Ishikawa (cell line): ENCODE data around the gene CPA5.

ENCODE experiments used
- CEBPB ChIP-seq: IDR thresholded peaks from 2 replicates; pipeline ENCODE4 v1.6.1; 2012
- CREB1 ChIP-seq: IDR thresholded peaks from 2 replicates; pipeline ENCODE4 v1.6.1; 2012; ENCODE audit warnings: low read depth
- EGR1 ChIP-seq: IDR thresholded peaks from 2 replicates; pipeline ENCODE4 v1.6.1; 2012
- EP300 ChIP-seq: IDR thresholded peaks from 2 replicates; pipeline ENCODE4 v1.6.1; 2012; ENCODE audit warnings: borderline replicate concordance
- FOXM1 ChIP-seq: IDR thresholded peaks from 2 replicates; pipeline ENCODE4 v1.6.1; 2012; ENCODE audit warnings: low read depth, borderline replicate concordance
- MAX ChIP-seq: IDR thresholded peaks from 2 replicates; pipeline ENCODE4 v1.6.1; 2012
- NFIC ChIP-seq: IDR thresholded peaks from 2 replicates; pipeline ENCODE4 v1.6.1; 2012
- RAD21 ChIP-seq: IDR thresholded peaks from 2 replicates; pipeline ENCODE4 v1.6.1; 2012; ENCODE audit warnings: low read depth
- TAF1 ChIP-seq: IDR thresholded peaks from 2 replicates; pipeline ENCODE4 v1.6.1; 2012; ENCODE audit warnings: low read depth, mild to moderate bottlenecking
- TCF12 ChIP-seq: IDR thresholded peaks from 2 replicates; pipeline ENCODE4 v1.6.1; 2012; ENCODE audit warnings: low read depth
- TEAD4 ChIP-seq: IDR thresholded peaks from 2 replicates; pipeline ENCODE4 v1.6.1; 2012
- YY1 ChIP-seq: IDR thresholded peaks from 2 replicates; pipeline ENCODE4 v1.6.1; 2012; ENCODE audit warnings: low read depth
- ZBTB7A ChIP-seq: IDR thresholded peaks from 2 replicates; pipeline ENCODE4 v1.6.1; 2012; ENCODE audit warnings: low read depth
- TF ChIP-seq, protein P1 (sequence below): IDR thresholded peaks from 2 replicates; pipeline ENCODE4 v1.6.1; 2012
- TF ChIP-seq, protein P2 (sequence below): IDR thresholded peaks from 2 replicates; pipeline ENCODE4 v1.6.1; 2012; ENCODE audit warnings: low read depth, mild to moderate bottlenecking

Gene CPA5

DNA sequence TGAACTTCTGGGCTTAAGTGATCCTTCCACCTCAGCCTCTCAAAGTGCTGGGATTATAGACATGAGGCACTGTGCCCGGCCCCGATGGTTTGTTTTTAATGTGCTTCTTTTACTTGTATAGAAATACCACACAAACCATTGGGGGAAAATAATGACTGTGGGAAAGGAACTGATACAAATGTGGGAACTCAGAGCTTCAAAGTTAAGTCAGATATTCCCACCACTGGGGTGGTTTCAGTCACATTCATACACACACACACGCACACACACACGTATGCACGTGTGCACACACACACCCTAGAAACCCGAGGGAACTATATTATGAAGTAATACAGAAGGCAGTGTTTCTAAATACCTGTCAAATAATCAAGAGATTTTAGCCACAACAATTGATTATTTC lies 34.6 kb upstream of the CPA5 start:
- TF ChIP-seq RAD21 (no peak), EGR1 (no peak), NFIC (no peak), CREB1 (no peak), TCF12 (no peak), TEAD4 (no peak), ZBTB7A (no peak), TAF1 (no peak), YY1 (no peak), EP300 (no peak), CEBPB (no peak), FOXM1 (no peak), MAX (no peak)
- TF ChIP-seq, protein P1, sequence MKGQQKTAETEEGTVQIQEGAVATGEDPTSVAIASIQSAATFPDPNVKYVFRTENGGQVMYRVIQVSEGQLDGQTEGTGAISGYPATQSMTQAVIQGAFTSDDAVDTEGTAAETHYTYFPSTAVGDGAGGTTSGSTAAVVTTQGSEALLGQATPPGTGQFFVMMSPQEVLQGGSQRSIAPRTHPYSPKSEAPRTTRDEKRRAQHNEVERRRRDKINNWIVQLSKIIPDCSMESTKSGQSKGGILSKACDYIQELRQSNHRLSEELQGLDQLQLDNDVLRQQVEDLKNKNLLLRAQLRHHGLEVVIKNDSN = no peak
- TF ChIP-seq, protein P2, sequence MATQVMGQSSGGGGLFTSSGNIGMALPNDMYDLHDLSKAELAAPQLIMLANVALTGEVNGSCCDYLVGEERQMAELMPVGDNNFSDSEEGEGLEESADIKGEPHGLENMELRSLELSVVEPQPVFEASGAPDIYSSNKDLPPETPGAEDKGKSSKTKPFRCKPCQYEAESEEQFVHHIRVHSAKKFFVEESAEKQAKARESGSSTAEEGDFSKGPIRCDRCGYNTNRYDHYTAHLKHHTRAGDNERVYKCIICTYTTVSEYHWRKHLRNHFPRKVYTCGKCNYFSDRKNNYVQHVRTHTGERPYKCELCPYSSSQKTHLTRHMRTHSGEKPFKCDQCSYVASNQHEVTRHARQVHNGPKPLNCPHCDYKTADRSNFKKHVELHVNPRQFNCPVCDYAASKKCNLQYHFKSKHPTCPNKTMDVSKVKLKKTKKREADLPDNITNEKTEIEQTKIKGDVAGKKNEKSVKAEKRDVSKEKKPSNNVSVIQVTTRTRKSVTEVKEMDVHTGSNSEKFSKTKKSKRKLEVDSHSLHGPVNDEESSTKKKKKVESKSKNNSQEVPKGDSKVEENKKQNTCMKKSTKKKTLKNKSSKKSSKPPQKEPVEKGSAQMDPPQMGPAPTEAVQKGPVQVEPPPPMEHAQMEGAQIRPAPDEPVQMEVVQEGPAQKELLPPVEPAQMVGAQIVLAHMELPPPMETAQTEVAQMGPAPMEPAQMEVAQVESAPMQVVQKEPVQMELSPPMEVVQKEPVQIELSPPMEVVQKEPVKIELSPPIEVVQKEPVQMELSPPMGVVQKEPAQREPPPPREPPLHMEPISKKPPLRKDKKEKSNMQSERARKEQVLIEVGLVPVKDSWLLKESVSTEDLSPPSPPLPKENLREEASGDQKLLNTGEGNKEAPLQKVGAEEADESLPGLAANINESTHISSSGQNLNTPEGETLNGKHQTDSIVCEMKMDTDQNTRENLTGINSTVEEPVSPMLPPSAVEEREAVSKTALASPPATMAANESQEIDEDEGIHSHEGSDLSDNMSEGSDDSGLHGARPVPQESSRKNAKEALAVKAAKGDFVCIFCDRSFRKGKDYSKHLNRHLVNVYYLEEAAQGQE = no peak

DNA sequence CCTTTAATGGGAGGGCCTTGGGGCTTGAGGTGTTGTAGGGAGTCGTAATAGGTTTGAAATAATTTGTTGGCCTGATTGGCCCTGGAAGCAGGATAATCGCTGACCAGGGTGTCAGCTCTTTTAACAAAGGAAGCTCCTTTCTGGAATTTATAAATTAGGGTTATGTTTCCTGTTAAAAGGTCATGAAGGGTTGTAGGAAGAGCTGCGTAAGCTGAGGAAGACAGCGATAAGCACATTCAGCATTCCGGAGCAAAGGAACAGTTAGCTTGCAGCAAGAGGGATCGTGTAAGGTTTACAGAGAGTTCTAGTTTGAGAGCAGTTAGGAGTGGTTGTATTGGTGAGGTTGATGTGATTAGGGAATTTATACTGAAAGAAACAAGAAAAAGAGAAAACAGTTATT lies 30.3 kb upstream of the CPA5 start:
- TF ChIP-seq CREB1 (no peak), MAX (no peak), RAD21 (no peak), TCF12 (no peak), YY1 (no peak), ZBTB7A (no peak), TAF1 (no peak), CEBPB (no peak), TEAD4 (no peak), EGR1 (no peak), NFIC (no peak)
- TF ChIP-seq, protein P1 = no peak
- TF ChIP-seq, protein P2 = no peak

- TF ChIP-seq NFIC (no peak), MAX (no peak)
- TF ChIP-seq, protein P2 = no peak
These were observed 25.1 kb upstream of the CPA5 start for GRCh38 chr7:130319541-130319940.

DNA sequence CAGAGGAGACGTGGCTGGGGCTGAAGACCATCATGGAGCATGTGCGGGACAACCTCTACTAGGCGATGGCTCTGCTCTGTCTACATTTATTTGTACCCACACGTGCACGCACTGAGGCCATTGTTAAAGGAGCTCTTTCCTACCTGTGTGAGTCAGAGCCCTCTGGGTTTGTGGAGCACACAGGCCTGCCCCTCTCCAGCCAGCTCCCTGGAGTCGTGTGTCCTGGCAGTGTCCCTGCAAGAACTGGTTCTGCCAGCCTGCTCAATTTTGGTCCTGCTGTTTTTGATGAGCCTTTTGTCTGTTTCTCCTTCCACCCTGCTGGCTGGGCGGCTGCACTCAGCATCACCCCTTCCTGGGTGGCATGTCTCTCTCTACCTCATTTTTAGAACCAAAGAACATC lies 22.0 kb upstream of the CPA5 start:
- TF ChIP-seq, protein P2 = no peak
- TF ChIP-seq ZBTB7A (no peak), CREB1 (no peak), EP300 (no peak), RAD21 (no peak)
- TF ChIP-seq, protein P1 = no peak
